Upper lobe of right lung (tissue), 1 donor: Measurements from ENCODE around the gene TFF2. TPM values are rescaled to one million over a fixed set of nuclear protein-coding genes. Genes with fewer than 3 reads are reported as not detected.

Experiments used
- ATAC-seq: fragments of 200-7000 bp; cut with Tn5 transposase; one replicate; pipeline ENCODE4 v1.9.1; 2020; ENCODE audit warnings: mild to moderate bottlenecking, moderate library complexity
- DNase-seq: peaks from one replicate; pipeline ENCODE4 v3.0.0-alpha.2; 2020
- H3K27ac ChIP-seq: fragments of 200-600 bp; one replicate; pipeline ENCODE4 v1.8.0; 2022
- H3K27me3 ChIP-seq: fragments of 200-600 bp; one replicate; pipeline ENCODE4 v1.8.0; 2022; ENCODE audit warnings: mild to moderate bottlenecking
- H3K36me3 ChIP-seq: fragments of 200-600 bp; one replicate; pipeline ENCODE4 v1.8.0; 2022
- H3K4me1 ChIP-seq: fragments of 200-600 bp; one replicate; pipeline ENCODE4 v1.8.0; 2022
- H3K4me3 ChIP-seq: fragments of 200-600 bp; one replicate; pipeline ENCODE4 v1.8.0; 2022; ENCODE audit warnings: mild to moderate bottlenecking
- H3K9me3 ChIP-seq: fragments of 200-600 bp; one replicate; pipeline ENCODE4 v1.8.0; 2022
- CTCF ChIP-seq: fragments of 200-600 bp; IDR thresholded peaks from one replicate; pipeline ENCODE4 v1.8.0; 2022; ENCODE audit warnings: antibody characterized with exemption
- intact Hi-C: fragments of 100-400 bp; cut with DNase I; formaldehyde crosslinking; loops from one replicate; pipeline ENCODE4 v1.11.0; 2022
- total RNA-seq: library from RNA; stranded (reverse); fragmentation: NEBNext Ultra II Directional; extraction: Animal tissue kit (Norgen Biotek cat#: 25700); gene quantifications from one replicate; pipeline ENCODE4 v1.2.1, GENCODE V29; 2021
- donor health status: DM: no; HTN: yes; CAD: no; lungs with severe emphysema.

The TFF2 gene
- total RNA-seq, 1 donor from 2014 or later = not detected

GRCh38 chr21:42307106-42307505 lies 43.7 kb downstream of the TFF2 start:
- Histone ChIP-seq H3K4me3 (no peak overlapping the region), H3K9me3 (no peaks in the 10 kb centered on the region), H3K4me1 (peaks cover 8% of the 10 kb centered on the region), H3K27ac (no peak overlapping the region), H3K36me3 (no peaks in the 10 kb centered on the region), H3K27me3 (peaks cover 7% of the 10 kb centered on the region)
- no peak for TF ChIP-seq CTCF
- no peak for DNase-seq
- intact Hi-C loops = no loop called here
- no peak for ATAC-seq

DNA sequence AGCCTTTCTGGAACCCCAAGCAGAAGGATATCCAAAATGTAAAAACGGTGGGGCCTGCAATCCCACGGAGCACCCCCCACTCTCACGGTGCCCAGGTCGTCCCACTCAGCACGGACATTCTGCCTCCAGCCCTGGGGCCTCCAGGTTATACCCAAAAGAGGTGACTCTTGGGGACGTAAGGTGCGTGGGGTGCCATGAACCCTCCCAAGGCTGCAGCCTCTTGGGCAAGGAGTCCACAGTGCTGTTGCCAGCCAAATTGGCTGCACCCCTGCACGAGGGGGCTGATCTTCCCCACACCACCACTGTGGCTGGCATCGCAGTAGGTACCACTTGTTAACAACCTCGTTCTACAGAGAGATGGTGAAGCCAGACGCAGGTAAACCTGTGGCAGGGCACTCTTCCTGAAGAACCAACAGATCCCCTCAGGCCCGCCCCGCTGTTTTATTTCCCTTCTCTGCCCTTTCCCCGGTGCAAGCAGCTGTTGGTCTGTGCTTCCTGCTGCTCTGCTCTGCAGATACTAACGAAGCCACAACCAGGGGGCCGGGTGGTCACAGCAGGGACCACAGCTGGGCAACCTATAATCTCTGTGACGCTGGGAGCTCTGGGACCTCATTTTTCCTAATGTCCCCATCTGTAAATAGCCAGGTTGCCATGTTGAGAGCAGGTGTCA lies 44.3 kb downstream of the TFF2 start:
- DNase-seq (no peak), ATAC-seq (no peak)
- Histone ChIP-seq H3K36me3 (no peaks in the 10 kb centered on the region), H3K9me3 (no peaks in the 10 kb centered on the region), H3K27ac (no peak overlapping the region), H3K4me1 (peaks cover 12% of the 10 kb centered on the region), H3K27me3 (peaks cover 7% of the 10 kb centered on the region), H3K4me3 (no peak overlapping the region)
- intact Hi-C loops = no loop called here
- TF ChIP-seq CTCF = no peak

DNA sequence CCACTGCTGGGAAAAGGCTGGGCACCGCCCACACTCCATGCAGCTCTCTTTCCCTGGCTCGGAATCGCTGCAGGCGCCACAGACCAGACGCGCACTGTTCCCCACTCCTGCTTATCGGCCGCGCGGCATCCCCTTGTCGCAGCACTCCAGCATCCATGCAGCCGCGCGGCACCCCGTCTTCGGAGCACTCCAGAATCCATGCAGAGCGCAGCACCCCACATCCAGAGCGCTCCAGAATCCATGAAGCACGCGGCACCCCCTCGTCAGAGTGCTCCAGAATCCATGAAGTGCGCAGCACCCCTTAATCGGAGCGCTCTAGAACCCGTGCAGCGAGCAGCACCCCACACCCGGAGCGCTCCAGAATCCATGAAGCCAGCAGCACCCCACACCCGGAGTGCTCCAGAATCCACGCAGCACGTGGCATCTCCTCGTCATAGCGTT lies 45.1 kb downstream of the TFF2 start:
- Histone ChIP-seq H3K9me3 (no peaks in the 10 kb centered on the region), H3K27ac (no peak overlapping the region), H3K36me3 (no peaks in the 10 kb centered on the region), H3K4me1 (peaks cover 15% of the 10 kb centered on the region), H3K4me3 (no peak overlapping the region), H3K27me3 (peaks cover 7% of the 10 kb centered on the region)
- no peak for TF ChIP-seq CTCF
- DNase-seq (no peak), ATAC-seq (no peak)
- intact Hi-C loops = no loop called here

- H3K4me3 ChIP-seq = no peak overlapping the region
- H3K9me3 ChIP-seq = no peaks in the 10 kb centered on the region
- no peak for DNase-seq
- intact Hi-C loops = no loop called here
- H3K36me3 ChIP-seq = no peaks in the 10 kb centered on the region
- TF ChIP-seq CTCF = no peak
- no peak for ATAC-seq
- no peak overlapping the region for H3K27ac ChIP-seq
- H3K4me1 ChIP-seq = peaks cover 20% of the 10 kb centered on the region
- peaks cover 7% of the 10 kb centered on the region for H3K27me3 ChIP-seq
Measured at GRCh38 chr21:42304556-42305454, 46.0 kb downstream of the TFF2 start.

- no peak for DNase-seq
- intact Hi-C loops = no loop called here
- Histone ChIP-seq H3K4me1 (peaks cover 16% of the 10 kb centered on the region), H3K27me3 (peaks cover 5% of the 10 kb centered on the region), H3K36me3 (no peaks in the 10 kb centered on the region), H3K4me3 (no peak overlapping the region), H3K27ac (no peak overlapping the region), H3K9me3 (no peaks in the 10 kb centered on the region)
- no peak for TF ChIP-seq CTCF
- no peak for ATAC-seq
Measured at GRCh38 chr21:42303443-42303842, 47.4 kb downstream of the TFF2 start.
